CD4-positive, alpha-beta T cell treated with Interleukin-6 at 100 ng/mL for 8 hours (primary cell): ENCODE data around the gene NUSAP1.
"Not testable (repeated sequence)": the region's sequence is repeated elsewhere in the genome, so short reads cannot be mapped to it uniquely, and the experiment has no call there.

Experiments
- DNase-seq: peaks from one replicate; pipeline ENCODE4 v3.0.0-alpha.2; 2020; ENCODE audit warnings: mixed read lengths, low spot score

Gene NUSAP1

DNA sequence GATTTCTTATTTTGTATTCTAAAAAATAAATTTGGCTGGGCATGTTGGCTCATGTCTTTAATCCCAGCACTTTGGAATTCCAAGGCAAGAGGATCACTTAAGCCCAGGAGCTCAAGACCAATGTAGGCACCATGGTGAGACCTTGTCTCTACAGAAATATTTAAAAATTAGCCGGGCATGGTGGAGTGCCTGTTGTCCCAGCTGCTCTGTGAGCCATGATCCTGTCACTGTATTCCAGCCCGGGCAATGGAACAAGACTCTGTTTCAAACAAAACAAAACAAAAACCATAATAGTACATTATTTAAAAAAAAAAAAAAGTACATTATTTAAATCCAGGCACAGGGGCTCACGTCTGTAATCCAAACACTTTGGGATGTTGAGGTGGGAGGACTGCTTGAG is 78.8 kb downstream of the NUSAP1 start:
- no peak for DNase-seq

DNA sequence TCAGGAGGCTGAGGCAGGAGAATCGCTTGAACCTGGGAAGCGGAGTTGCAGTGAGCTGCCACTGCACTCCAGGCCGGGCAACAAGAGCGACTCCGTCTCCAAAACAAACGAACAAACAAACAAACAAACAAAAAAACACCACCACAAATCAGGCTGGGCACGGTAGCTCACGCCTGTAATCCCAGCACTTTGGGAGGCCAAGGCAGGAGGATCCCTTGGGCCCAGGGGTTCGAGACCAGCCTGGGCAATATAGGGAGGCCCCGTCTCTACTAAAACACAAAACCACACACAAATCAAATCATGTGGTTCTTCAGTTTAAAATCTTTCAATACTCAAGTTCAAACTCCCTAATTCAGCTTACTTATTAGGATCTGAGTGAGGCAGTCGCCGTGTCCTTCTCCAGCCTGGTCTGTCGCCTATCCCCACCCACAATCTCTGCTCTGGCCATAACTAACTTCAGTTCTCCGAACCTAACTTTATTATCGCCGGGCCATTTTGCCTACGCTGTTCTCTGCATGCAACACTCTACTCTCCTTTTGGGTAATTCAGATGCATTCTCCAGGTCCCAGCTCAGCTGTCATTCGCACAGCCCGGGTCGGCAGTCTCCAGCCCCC is 83.6 kb downstream of the NUSAP1 start:
- DNase-seq = no peak

DNA sequence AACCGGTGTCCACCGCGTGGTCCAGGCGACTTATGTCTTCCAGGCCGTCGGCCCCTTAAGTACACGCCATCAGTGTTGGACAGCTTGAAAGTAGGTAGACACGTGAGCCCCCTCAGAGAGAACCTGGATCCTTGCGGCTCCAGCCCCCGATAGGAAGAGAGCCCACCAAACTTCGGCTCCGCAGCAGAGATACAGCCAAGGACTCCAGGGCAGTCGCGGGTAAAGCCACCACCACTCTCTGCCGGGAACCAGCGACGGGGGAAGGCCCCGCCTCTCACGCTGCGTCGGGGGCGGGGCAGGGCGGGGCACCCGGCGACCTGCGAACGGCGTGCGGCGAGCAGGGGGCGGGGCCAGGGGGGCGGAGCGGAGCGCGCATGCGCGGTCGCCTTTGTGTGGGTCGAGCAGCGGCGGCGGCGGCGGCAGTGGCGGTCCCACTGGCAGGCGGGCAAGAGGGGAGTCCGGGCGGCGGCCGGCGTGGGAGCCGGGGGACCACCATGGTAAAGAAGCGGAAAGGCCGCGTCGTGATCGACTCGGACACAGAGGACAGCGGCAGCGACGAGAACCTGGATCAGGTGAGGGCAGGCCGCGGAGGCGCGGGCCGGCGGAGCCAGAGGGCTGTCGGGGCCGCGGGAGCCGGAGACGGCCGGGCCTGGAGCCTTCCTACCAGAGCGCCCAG is 84.2 kb downstream of the NUSAP1 start, which contains the start of gene RTF1:
Gene RTF1, plus strand, starts transcription at position 354 of the 676 bp plus-strand sequence. Its CDS starts 21 bp downstream, at position 375.
- DNase-seq = peak; percentile 95

- DNase-seq = no peak
Measured at GRCh38 chr15:41417418-41418195, 84.9 kb downstream of the NUSAP1 start.

DNA sequence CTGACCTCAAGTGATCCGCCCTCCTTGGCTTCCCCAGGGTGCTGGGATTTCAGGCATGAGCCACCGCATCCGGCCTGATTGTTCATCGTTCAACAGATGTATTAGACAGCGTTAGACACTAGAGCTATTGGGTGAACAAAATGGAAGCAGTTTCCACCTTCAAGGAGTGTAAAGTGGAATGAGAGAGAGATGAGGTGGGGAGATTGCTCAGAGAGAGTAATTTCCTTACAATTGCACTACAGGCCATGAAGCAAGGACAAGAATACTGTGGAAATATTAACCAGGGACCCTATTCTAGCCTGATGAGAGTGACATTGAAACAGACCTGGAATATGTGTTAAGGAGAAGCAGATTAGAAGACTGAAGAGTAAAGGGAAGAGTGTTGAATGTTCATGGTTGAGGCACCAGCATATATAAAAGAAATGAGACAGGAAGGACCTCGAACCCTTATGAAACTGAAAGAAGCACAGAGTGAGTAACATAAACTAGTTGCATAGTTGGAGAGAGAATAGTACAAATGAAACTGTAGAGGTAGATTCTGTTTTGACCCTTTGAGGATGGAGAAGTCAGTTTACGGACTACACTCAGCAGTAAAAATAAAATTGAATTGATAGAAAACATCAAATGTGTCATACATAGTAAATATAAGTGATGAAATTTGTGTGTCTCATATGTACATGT is 91.4 kb downstream of the NUSAP1 start:
- no peak for DNase-seq

DNA sequence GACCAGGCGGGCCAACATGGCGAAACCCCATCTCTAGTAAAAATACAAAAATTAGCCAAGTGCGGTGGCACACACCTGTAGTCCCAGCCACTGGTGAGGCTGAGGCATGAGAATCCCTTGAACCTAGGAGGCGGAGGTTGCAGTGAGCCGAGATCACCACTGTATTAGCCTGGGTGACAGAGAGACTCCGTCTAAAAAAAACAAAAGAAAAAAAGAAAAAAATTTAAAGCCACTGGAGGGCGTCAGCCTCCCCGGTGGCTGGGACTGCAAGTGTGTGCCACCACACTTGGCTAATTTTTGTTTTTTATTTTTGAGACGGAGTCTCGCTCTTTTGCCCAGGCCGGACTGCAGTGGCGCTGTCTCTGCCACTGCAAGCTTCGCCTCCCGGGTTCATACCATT is 92.1 kb downstream of the NUSAP1 start:
- no peak for DNase-seq

DNA sequence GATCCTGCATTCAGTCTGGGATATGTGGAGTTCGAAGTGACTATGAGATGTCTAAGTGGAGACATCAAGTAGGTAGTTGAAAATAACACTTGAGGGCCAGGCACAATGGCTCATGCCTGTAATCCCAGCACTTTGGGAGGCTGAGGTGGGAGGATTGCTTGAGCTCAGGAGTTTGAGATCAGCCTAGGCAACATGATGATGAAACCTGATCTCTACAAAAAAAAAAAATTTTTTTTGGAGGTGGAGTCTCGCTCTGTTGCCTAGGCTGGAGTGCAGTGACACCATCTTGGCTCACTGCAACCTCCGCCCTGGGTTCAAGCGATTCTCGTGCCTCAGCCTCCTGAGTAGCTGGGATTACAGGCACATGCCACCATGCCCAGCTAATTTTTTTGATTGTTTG is 93.2 kb downstream of the NUSAP1 start:
- DNase-seq = not testable (repeated sequence)

DNA sequence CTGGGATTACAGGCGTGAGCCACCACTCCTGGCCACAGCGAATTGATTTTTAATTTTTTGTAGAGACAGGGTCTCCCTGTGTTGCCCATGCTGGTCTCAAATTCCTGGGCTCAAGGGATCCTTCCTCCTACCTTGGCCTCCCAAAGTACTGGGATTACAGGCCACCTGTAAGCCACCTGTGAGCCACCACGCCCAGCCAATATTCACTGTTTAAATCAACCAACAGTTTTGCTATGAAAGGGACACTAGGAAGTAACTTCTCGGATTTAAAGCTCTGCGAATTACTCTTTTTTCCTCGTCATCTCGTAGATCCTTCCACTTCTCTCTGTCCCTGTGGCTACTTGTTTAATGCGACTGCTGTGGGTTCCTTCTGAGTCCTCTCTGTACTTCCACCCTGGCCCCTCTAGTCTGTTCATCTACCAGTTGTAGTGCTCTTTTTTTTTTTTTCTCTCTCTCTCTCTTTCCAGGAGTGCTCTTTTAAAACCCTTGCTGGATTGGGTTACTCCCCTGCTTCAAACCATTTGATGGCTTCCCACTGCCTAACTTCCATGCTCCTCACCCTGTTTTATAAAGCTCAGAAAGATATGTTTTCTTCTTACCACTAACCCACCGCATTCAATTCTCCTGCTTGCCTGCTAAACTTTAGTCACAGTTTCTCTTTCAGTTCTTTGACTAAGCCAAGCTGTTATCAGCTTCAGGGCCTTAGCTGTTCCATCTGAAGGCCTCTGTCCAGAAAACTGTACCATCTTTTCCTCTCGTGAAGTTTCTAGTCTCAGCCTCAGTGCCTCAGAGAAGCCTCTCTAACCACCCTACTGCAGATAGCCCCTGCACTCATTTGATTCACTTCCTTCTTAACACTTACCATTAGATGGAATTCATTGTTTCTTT is 96.6 kb downstream of the NUSAP1 start:
- no peak for DNase-seq
